ENCODE measurements around the gene CDC73. TPM values are rescaled to one million over a fixed set of nuclear protein-coding genes. Genes with fewer than 3 reads are reported as not detected.

The CDC73 gene
- total and polyA plus RNA-seq, 10 of the 15 experiments (the other 5 are each of a cell fraction or from before 2014, with no cell fraction given), result 10.6 to 43.4 (median 21.7) TPM

- TF ChIP-seq CBX3 (IDR thresholded peaks at IDR 0.05; ENCODE audit: borderline replicate concordance, low read depth), result no peak
- no peaks in the 10 kb centered on the region for H3K79me2 ChIP-seq (ENCODE audit: control insufficient read depth, insufficient read depth, low read length)
- no peak for DNase-seq (ENCODE audit: low read depth, low spot score)
- ChIA-PET POLR2A (interaction anchor here (1.2 kb wide), 1 partner anchor 35 kb away, joined by 5 read pairs; the partner anchor contains the start of genes RO60 and UCHL5), SMC1A (ENCODE audit: uncharacterized antibody, unreplicated experiment) (interaction anchor here (2.2 kb wide), 2 partner anchors 8 to 10 kb away, joined by 4 to 5 read pairs; no protein-coding TSS in a partner anchor), CTCF (interaction anchor here (1.0 to 1.3 kb wide), 3 partner anchors 11 to 109 kb away, joined by 3 to 5 read pairs (median 4); no protein-coding TSS in a partner anchor), RAD21 (ENCODE audit: unreplicated experiment) (no interaction called here)
- intact Hi-C loops (cut with micrococcal nuclease; ENCODE audit: unreplicated experiment) (no loop called here), in situ Hi-C loops (cut with MboI) (no loop called here)
- no peaks in the 10 kb centered on the region for H4K20me1 ChIP-seq (ENCODE audit: control insufficient read depth, insufficient read depth)
- H3K36me3 ChIP-seq (ENCODE audit: control insufficient read depth in 2 of 2, insufficient read depth in 2 of 2, low read length in 1 of 2), result peaks cover 0 to 4% of the 10 kb centered on the region in 2 experiments; a peak in 2 of 4 replicates
- H3K9me3 ChIP-seq (replicated peaks; ENCODE audit: control insufficient read depth, insufficient read depth, low read length), result no peaks in the 10 kb centered on the region
- no peak overlapping the region for H2AFZ ChIP-seq (ENCODE audit: control insufficient read depth, low read depth, low read length)
- H3K27me3 ChIP-seq (replicated peaks in 1 of 2; ENCODE audit: control insufficient read depth in 2 of 2, insufficient read depth in 2 of 2, low read length in 1 of 2), result no peaks in the 10 kb centered on the region
- no TSS peak for BruUV-seq (replicated peaks)
- H3K4me1 ChIP-seq (ENCODE audit: control insufficient read depth, insufficient read depth, low read length), result no peaks in the 10 kb centered on the region
- no peak for ATAC-seq
- no peak for FAIRE-seq
- no peak overlapping the region for H3K27ac ChIP-seq (ENCODE audit: control insufficient read depth, insufficient read depth)
- H3K9ac ChIP-seq (ENCODE audit: control insufficient read depth, insufficient read depth, low read length), result no peak overlapping the region
- no peak overlapping the region for H3K4me2 ChIP-seq (ENCODE audit: control insufficient read depth, insufficient read depth)
- 97% methylated on average over 11 of the region's 11 CpGs for WGBS (ENCODE audit: insufficient coverage, insufficient replicate concordance, low lambda C conversion rate, missing lambda C conversion rate)
- no peak overlapping the region for H3K4me3 ChIP-seq
Measured at GRCh38 chr1:193094112-193094511, 27.7 kb upstream of the CDC73 start.

GRCh38 chr1:193102662-193103061 is 19.2 kb upstream of the CDC73 start:
- in situ Hi-C loops (cut with MboI), result no loop called here
- no peak overlapping the region for H3K4me2 ChIP-seq (ENCODE audit: control insufficient read depth, insufficient read depth)

More at GRCh38 chr1:193102662-193103061, 19.2 kb upstream of the CDC73 start:
- Histone ChIP-seq H3K4me3 (no peak overlapping the region), H3K27me3 (replicated peaks in 1 of 2; ENCODE audit: control insufficient read depth in 2 of 2, insufficient read depth in 2 of 2, low read length in 1 of 2) (no peaks in the 10 kb centered on the region), H3K9me3 (replicated peaks; ENCODE audit: control insufficient read depth, insufficient read depth, low read length) (no peaks in the 10 kb centered on the region), H3K9ac (ENCODE audit: control insufficient read depth, insufficient read depth, low read length) (no peak overlapping the region), H2AFZ (ENCODE audit: control insufficient read depth, low read depth, low read length) (no peak overlapping the region), H3K27ac (ENCODE audit: control insufficient read depth, insufficient read depth) (no peak overlapping the region), H4K20me1 (ENCODE audit: control insufficient read depth, insufficient read depth) (no peaks in the 10 kb centered on the region), H3K36me3 (ENCODE audit: control insufficient read depth in 2 of 2, insufficient read depth in 2 of 2, low read length in 1 of 2) (peaks cover 0 to 9% of the 10 kb centered on the region in 2 experiments; a peak in 1 of 4 replicates), H3K4me1 (ENCODE audit: control insufficient read depth, insufficient read depth, low read length) (no peaks in the 10 kb centered on the region), H3K79me2 (ENCODE audit: control insufficient read depth, insufficient read depth, low read length) (peaks cover 18% of the 10 kb centered on the region)
- 99% methylated on average over 5 of the region's 5 CpGs for WGBS (ENCODE audit: insufficient coverage, insufficient replicate concordance, low lambda C conversion rate, missing lambda C conversion rate)
- ATAC-seq (no peak), DNase-seq (ENCODE audit: low read depth, low spot score) (no peak), FAIRE-seq (no peak)
- BruUV-seq (replicated peaks), result no TSS peak
- TF ChIP-seq MTA2 (IDR thresholded peaks at IDR 0.05; ENCODE audit: low read depth) (no peak), RAD21 (IDR thresholded peaks at IDR 0.05; ENCODE audit: insufficient read depth, low read depth, low read length) (no peak), POLR2AphosphoS2 (IDR thresholded peaks at IDR 0.05; ENCODE audit: low read depth, low read length) (no peak)
- ChIA-PET SMC1A (ENCODE audit: uncharacterized antibody, unreplicated experiment) (interaction anchor here (1.4 to 4.1 kb wide), 4 partner anchors 9 to 44 kb away, joined by 5 to 24 read pairs (median 6); partner anchors contain the start of gene UCHL5), CTCF (interaction anchor here (1.3 to 1.8 kb wide), 4 partner anchors 20 to 81 kb away, joined by 3 to 5 read pairs (median 3); partner anchors contain the start of gene UCHL5), POLR2A (interaction anchor here (0.5 kb wide), 1 partner anchor 32 kb away, joined by 4 read pairs; no protein-coding TSS in a partner anchor), RAD21 (ENCODE audit: unreplicated experiment) (no interaction called here)
- intact Hi-C loops (cut with micrococcal nuclease; ENCODE audit: unreplicated experiment), result no loop called here
